SU-DHL-6 (cell line): ENCODE results near the gene RBM33.

Experiments used
- H2AFZ ChIP-seq: fragments of 200-600 bp; sonication (generic); 2 replicates; pipeline ENCODE4 v1.6.1; 2014; ENCODE audit warnings: low read depth, mild to moderate bottlenecking, moderate library complexity, mixed read lengths, antibody characterized with exemption, low read length; ENCODE audit not compliant: severe bottlenecking
- H3F3A ChIP-seq: fragments of 200-600 bp; shearing (Covaris generic); 2 replicates; pipeline ENCODE4 v1.6.0; 2016; ENCODE audit warnings: antibody characterized with exemption, mild to moderate bottlenecking; ENCODE audit not compliant: insufficient read depth
- H3K27ac ChIP-seq: fragments of 200-600 bp; sonication (generic); 2 replicates; pipeline ENCODE4 v1.5.1; 2016; ENCODE audit warnings: low read depth, mild to moderate bottlenecking, low read length, moderate library complexity, mixed read lengths
- H3K27me3 ChIP-seq: fragments of 200-600 bp; sonication (generic), shearing (Covaris generic); 2 replicates; pipeline ENCODE4 v1.6.0; 2014; ENCODE audit warnings: mild to moderate bottlenecking, low read length
- H3K36me3 ChIP-seq: fragments of 200-600 bp; sonication (generic); 2 replicates; pipeline ENCODE4 v1.6.1; 2014; ENCODE audit warnings: mild to moderate bottlenecking, low read length, mixed read lengths
- H3K4me2 ChIP-seq: fragments of 300-600, 200-600 bp; shearing (Covaris generic), sonication (generic); 2 replicates; pipeline ENCODE4 v1.6.0; 2014; ENCODE audit warnings: low read length, low read depth, mild to moderate bottlenecking; ENCODE audit not compliant: poor library complexity, severe bottlenecking
- H3K4me3 ChIP-seq: fragments of 200-600 bp; sonication (generic); 2 replicates; pipeline ENCODE4 v1.5.1; 2014; ENCODE audit warnings: antibody characterized with exemption, low read length, mild to moderate bottlenecking, mixed read lengths; ENCODE audit not compliant: insufficient read depth, poor library complexity, severe bottlenecking
- H3K79me2 ChIP-seq: fragments of 200-600 bp; sonication (generic); 2 replicates; pipeline ENCODE4 v1.6.1; 2014; ENCODE audit warnings: mild to moderate bottlenecking, low read length, moderate library complexity; ENCODE audit not compliant: insufficient read depth
- H3K9ac ChIP-seq: fragments of 200-600 bp; sonication (generic); 2 replicates; pipeline ENCODE4 v1.7.0; 2014; ENCODE audit warnings: mild to moderate bottlenecking, low read length
- H3K9me2 ChIP-seq: fragments of 200-600 bp; sonication (generic); replicated peaks from 2 replicates; pipeline ENCODE4 v1.6.1; 2014; ENCODE audit warnings: low read length; ENCODE audit not compliant: insufficient read depth
- H3K9me3 ChIP-seq: fragments of 200-600 bp; sonication (generic); 2 replicates; pipeline ENCODE4 v1.6.1; 2014; ENCODE audit warnings: low read length, mixed read lengths; ENCODE audit not compliant: insufficient read depth
- H4K20me1 ChIP-seq: fragments of 200-600 bp; sonication (generic); 2 replicates; pipeline ENCODE4 v1.6.1; 2014; ENCODE audit warnings: low read depth, mild to moderate bottlenecking, antibody characterized with exemption, low read length, moderate library complexity, mixed read lengths
- EZH2phosphoT487 ChIP-seq: fragments of 200-600 bp; sonication (generic), shearing (Covaris generic); conservative IDR thresholded peaks from 2 replicates; pipeline ENCODE4 v1.6.1; 2018; ENCODE audit warnings: mild to moderate bottlenecking, antibody characterized with exemption, low read length, moderate library complexity, mixed read lengths
- TF ChIP-seq, protein P1 (sequence below): fragments of 200-600 bp; sonication (generic); IDR thresholded peaks from one replicate; pipeline ENCODE4 v1.5.1; 2017; ENCODE audit warnings: antibody characterized with exemption, mild to moderate bottlenecking, low read length, moderate library complexity; ENCODE audit not compliant: insufficient read depth, poor library complexity, severe bottlenecking

The RBM33 gene

GRCh38 chr7:155759740-155760430 lies 115.4 kb downstream of the RBM33 start:
- Histone ChIP-seq H3K4me2 (no peak overlapping the region), H3K36me3 (peaks cover 6% of the 10 kb centered on the region; the same call in 1 of the 2 replicates), H3K9me2 (no peaks in the 10 kb centered on the region), H3K27me3 (no peaks in the 10 kb centered on the region), H4K20me1 (peaks cover 11% of the 10 kb centered on the region), H3F3A (no peaks in the 10 kb centered on the region), H2AFZ (no peak overlapping the region), H3K9ac (no peak overlapping the region), H3K9me3 (no peaks in the 10 kb centered on the region), H3K4me3 (no peak overlapping the region), H3K27ac (no peak overlapping the region), H3K79me2 (peaks cover 84% of the 10 kb centered on the region)
- TF ChIP-seq, protein P1, sequence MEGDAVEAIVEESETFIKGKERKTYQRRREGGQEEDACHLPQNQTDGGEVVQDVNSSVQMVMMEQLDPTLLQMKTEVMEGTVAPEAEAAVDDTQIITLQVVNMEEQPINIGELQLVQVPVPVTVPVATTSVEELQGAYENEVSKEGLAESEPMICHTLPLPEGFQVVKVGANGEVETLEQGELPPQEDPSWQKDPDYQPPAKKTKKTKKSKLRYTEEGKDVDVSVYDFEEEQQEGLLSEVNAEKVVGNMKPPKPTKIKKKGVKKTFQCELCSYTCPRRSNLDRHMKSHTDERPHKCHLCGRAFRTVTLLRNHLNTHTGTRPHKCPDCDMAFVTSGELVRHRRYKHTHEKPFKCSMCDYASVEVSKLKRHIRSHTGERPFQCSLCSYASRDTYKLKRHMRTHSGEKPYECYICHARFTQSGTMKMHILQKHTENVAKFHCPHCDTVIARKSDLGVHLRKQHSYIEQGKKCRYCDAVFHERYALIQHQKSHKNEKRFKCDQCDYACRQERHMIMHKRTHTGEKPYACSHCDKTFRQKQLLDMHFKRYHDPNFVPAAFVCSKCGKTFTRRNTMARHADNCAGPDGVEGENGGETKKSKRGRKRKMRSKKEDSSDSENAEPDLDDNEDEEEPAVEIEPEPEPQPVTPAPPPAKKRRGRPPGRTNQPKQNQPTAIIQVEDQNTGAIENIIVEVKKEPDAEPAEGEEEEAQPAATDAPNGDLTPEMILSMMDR: no peak
- no peak for TF ChIP-seq EZH2phosphoT487

DNA sequence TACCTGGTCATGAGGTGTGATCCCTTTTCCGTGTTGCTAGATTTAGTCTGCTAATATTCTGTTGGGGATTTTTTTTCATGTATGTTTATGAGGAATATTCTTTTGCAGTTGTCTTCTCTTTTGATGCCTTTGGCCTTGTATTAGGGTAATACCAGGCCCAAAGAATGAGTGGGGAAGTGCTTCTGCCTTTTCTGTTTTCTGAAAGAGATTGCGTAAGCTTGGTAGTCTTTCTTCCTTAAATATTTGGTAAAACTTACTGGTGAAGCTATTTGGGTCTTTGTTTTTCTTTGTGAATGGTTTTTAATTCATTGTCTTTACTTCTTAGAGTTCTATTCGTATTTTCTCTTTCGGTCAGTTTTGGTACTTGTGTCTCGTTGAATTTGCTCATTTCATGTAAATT lies 116.7 kb downstream of the RBM33 start:
- Histone ChIP-seq H3K4me3 (no peak overlapping the region), H4K20me1 (peaks cover 8% of the 10 kb centered on the region), H3K4me2 (no peak overlapping the region), H3K36me3 (peaks cover 9% of the 10 kb centered on the region; the same call in 1 of the 2 replicates), H2AFZ (no peak overlapping the region), H3F3A (no peaks in the 10 kb centered on the region), H3K79me2 (peaks cover 71% of the 10 kb centered on the region), H3K9me3 (no peaks in the 10 kb centered on the region), H3K27me3 (no peaks in the 10 kb centered on the region), H3K9me2 (no peaks in the 10 kb centered on the region), H3K9ac (no peak overlapping the region), H3K27ac (no peak overlapping the region)
- TF ChIP-seq, protein P1: no peak
- no peak for TF ChIP-seq EZH2phosphoT487

- Histone ChIP-seq H3K27ac (no peak overlapping the region), H2AFZ (no peak overlapping the region), H3K36me3 (peaks cover 12% of the 10 kb centered on the region; the same call in 1 of the 2 replicates), H3K79me2 (peaks cover 62% of the 10 kb centered on the region), H3K4me3 (no peak overlapping the region), H4K20me1 (peaks cover 8% of the 10 kb centered on the region), H3K9me3 (no peaks in the 10 kb centered on the region), H3K9me2 (no peaks in the 10 kb centered on the region), H3K27me3 (no peaks in the 10 kb centered on the region), H3F3A (0 out of 2 replicates have a peak, but pooled peaks cover 4% of the 10 kb centered on the region), H3K4me2 (no peak overlapping the region), H3K9ac (no peak overlapping the region)
- TF ChIP-seq, protein P1: no peak
- TF ChIP-seq EZH2phosphoT487: no peak
Measured at GRCh38 chr7:155762036-155762435, 117.6 kb downstream of the RBM33 start.
